CD14-positive monocyte (primary cell): ENCODE results near the gene GTPBP6. TPM values are rescaled to one million over a fixed set of nuclear protein-coding genes. Genes with fewer than 3 reads are reported as not detected.
"Not testable (repeated sequence)": the region's sequence is repeated elsewhere in the genome, so short reads cannot be mapped to it uniquely, and the experiment has no call there.

Experiments used
- DNase-seq, 3 donors: peaks; one replicate each; pipeline ENCODE4 v3.0.0-alpha.2; 2011 to 2022
- H2AFZ ChIP-seq: 2 replicates; pipeline ENCODE4 v1.6.0; 2012; ENCODE audit warnings: mild to moderate bottlenecking, low read depth, low read length, inconsistent platforms; ENCODE audit not compliant: insufficient read depth, poor library complexity, severe bottlenecking
- H3K27ac ChIP-seq, 2 donors: 1 replicate in 1 of 2; 2 replicates in 1 of 2; pipeline ENCODE4 v1.5.1; 2012 to 2013; ENCODE audit warnings: low read length in 2 of 2, control low read depth in 1 of 2, inconsistent platforms in 1 of 2, low read depth in 1 of 2, mild to moderate bottlenecking in 1 of 2
- H3K27me3 ChIP-seq, 2 donors: one replicate each; pipeline versions ENCODE4 v1.6.0 to v1.6.1; 2011 to 2013; ENCODE audit warnings: low read length in 2 of 2; ENCODE audit not compliant: control insufficient read depth in 2 of 2, insufficient read depth in 2 of 2
- H3K36me3 ChIP-seq, 2 donors: replicated peaks in 1 of 2; 1 replicate in 1 of 2; 2 replicates in 1 of 2; pipeline versions ENCODE4 v1.5.1 to v1.6.1; 2012 to 2013; ENCODE audit warnings: low read length in 2 of 2, control low read depth in 1 of 2, inconsistent platforms in 1 of 2, mild to moderate bottlenecking in 1 of 2; ENCODE audit not compliant: insufficient read depth in 2 of 2, control insufficient read depth in 1 of 2
- H3K4me1 ChIP-seq, 2 donors: 1 replicate in 1 of 2; 2 replicates in 1 of 2; pipeline versions ENCODE4 v1.5.1 to v1.6.1; 2012 to 2013; ENCODE audit warnings: low read length in 2 of 2, control low read depth in 1 of 2, inconsistent platforms in 1 of 2, mild to moderate bottlenecking in 1 of 2, moderate library complexity in 1 of 2; ENCODE audit not compliant: insufficient read depth in 2 of 2, control insufficient read depth in 1 of 2
- H3K4me2 ChIP-seq: replicated peaks from 2 replicates; pipeline ENCODE3; 2012; ENCODE audit warnings: low read length, moderate library complexity, mild to moderate bottlenecking; ENCODE audit not compliant: poor library complexity, severe bottlenecking; ENCODE audit errors: extremely low read depth
- H3K4me3 ChIP-seq, 3 experiments: fragments of 200-600 bp in 1 of 3; sonication (generic) in 1 of 3; replicated peaks in 1 of 3; 1 replicate in 2 of 3; 2 replicates in 1 of 3; pipeline ENCODE4 v1.5.1; 2011 to 2013; ENCODE audit warnings: low read length in 3 of 3, mild to moderate bottlenecking in 3 of 3, control low read depth in 2 of 3, low read depth in 2 of 3, inconsistent platforms in 1 of 3, moderate library complexity in 1 of 3
- H3K79me2 ChIP-seq: 2 replicates; pipeline ENCODE4 v1.6.0; 2012; ENCODE audit warnings: mild to moderate bottlenecking, control low read depth, inconsistent platforms, low read length, moderate library complexity; ENCODE audit not compliant: insufficient read depth
- H3K9ac ChIP-seq: 2 replicates; pipeline ENCODE4 v1.6.0; 2017; ENCODE audit warnings: low read length, mild to moderate bottlenecking; ENCODE audit not compliant: insufficient read depth, poor library complexity, severe bottlenecking
- H3K9me3 ChIP-seq, 2 donors: replicated peaks in 1 of 2; 1 replicate in 1 of 2; 2 replicates in 1 of 2; pipeline versions ENCODE4 v1.5.1 to v1.6.1; 2012 to 2013; ENCODE audit warnings: low read length in 2 of 2, control low read depth in 1 of 2; ENCODE audit not compliant: control insufficient read depth in 1 of 2, insufficient read depth in 1 of 2
- H4K20me1 ChIP-seq: 2 replicates; pipeline ENCODE4 v1.6.0; 2012; ENCODE audit warnings: mild to moderate bottlenecking, low read length, control low read depth, moderate library complexity; ENCODE audit not compliant: insufficient read depth
- H3K27ac Mint-ChIP-seq, 7 donors: one replicate each; pipeline ENCODE4 v1.8.0; 2020; ENCODE audit warnings: mild to moderate bottlenecking in 7 of 7, mixed read lengths in 7 of 7, moderate library complexity in 6 of 7, inconsistent platforms in 2 of 7
- H3K27me3 Mint-ChIP-seq, 3 donors: one replicate each; pipeline ENCODE4 v1.8.0; 2021 to 2022; ENCODE audit warnings: low read depth in 3 of 3, mild to moderate bottlenecking in 3 of 3, mixed read lengths in 3 of 3, moderate library complexity in 3 of 3, inconsistent platforms in 1 of 3
- H3K36me3 Mint-ChIP-seq, 2 donors: one replicate each; pipeline ENCODE4 v1.8.0; 2020; ENCODE audit warnings: mixed read lengths in 2 of 2, inconsistent platforms in 1 of 2, mild to moderate bottlenecking in 1 of 2
- H3K4me1 Mint-ChIP-seq: one replicate; pipeline ENCODE4 v1.8.0; 2020; ENCODE audit warnings: mild to moderate bottlenecking, mixed read lengths
- H3K4me3 Mint-ChIP-seq, 2 donors: one replicate each; pipeline ENCODE4 v1.8.0; 2020; ENCODE audit warnings: mild to moderate bottlenecking in 2 of 2, mixed read lengths in 2 of 2, moderate library complexity in 1 of 2
- H3K9me3 Mint-ChIP-seq, 7 donors: one replicate each; pipeline ENCODE4 v1.8.0; 2020 to 2022; ENCODE audit warnings: mixed read lengths in 7 of 7, mild to moderate bottlenecking in 6 of 7, moderate library complexity in 6 of 7, inconsistent platforms in 2 of 7
- CTCF ChIP-seq: fragments of 200-600 bp; IDR thresholded peaks from one replicate; pipeline ENCODE4 v1.8.0; 2022; ENCODE audit warnings: antibody characterized with exemption, mild to moderate bottlenecking
- WGBS: methylation state at CpG from one replicate; pipeline ENCODE4 v1.1.5; 2013; ENCODE audit warnings: missing lambda C conversion rate; ENCODE audit not compliant: insufficient coverage; 5-methylcytosine and 5-hydroxymethylcytosine counted together
- intact Hi-C, 2 donors: fragments of 100-400 bp; cut with micrococcal nuclease; formaldehyde crosslinking; loops; one replicate each; pipeline versions ENCODE4 v1.15.0 to v1.15.1; 2023
- polyA plus RNA-seq, 3 donors: library from polyadenylated mRNA; depleted of rRNA in 1 of 3; unstranded in 2 of 3; stranded (reverse) in 1 of 3; fragments of 300-500 nt in 2 of 3; fragments of >200 nt in 1 of 3; fragmentation: Illumina TruSeq in 2 of 3; gene quantifications; 1 replicate in 2 of 3; 2 replicates in 1 of 3; pipeline ENCODE4 v1.2.3, GENCODE V29; 2012 to 2021

Gene GTPBP6
- polyA plus RNA-seq, 3 donors: 17.2 to 39.3 (median 27.0) TPM

GRCh38 chrX:265502-265901 lies 53.1 kb downstream of the GTPBP6 start:
- Histone ChIP-seq H3K9me3 (peaks cover 0 to 15% of the 10 kb centered on the region in 2 donors), H3K9ac (no peak overlapping the region), H3K4me2 (no peak overlapping the region), H3K79me2 (no peaks in the 10 kb centered on the region), H3K4me3 (no peak overlapping the region), H3K4me1 (no peaks in the 10 kb centered on the region), H3K36me3 (no peaks in the 10 kb centered on the region), H4K20me1 (no peaks in the 10 kb centered on the region), H3K27ac (no peak overlapping the region), H2AFZ (no peak overlapping the region), H3K27me3 (no peaks in the 10 kb centered on the region)
- H3K4me3 Mint-ChIP-seq: no peak overlapping the region
- peak in 1 of 3 donors; percentile 0 for DNase-seq
- peaks cover 0 to 3% (median 0%) of the 10 kb centered on the region in 7 donors for H3K9me3 Mint-ChIP-seq
- peak overlapping the region in 1 of 7 donors; percentile 69 for H3K27ac Mint-ChIP-seq
- no peaks in the 10 kb centered on the region for H3K36me3 Mint-ChIP-seq
- 72% methylated on average over 3 of the region's 8 CpGs for WGBS
- H3K27me3 Mint-ChIP-seq: peaks cover 0 to 3% (median 0%) of the 10 kb centered on the region in 3 donors
- TF ChIP-seq CTCF: no peak
- intact Hi-C loops: no loop called here
- no peaks in the 10 kb centered on the region for H3K4me1 Mint-ChIP-seq

GRCh38 chrX:264634-265455 lies 53.8 kb downstream of the GTPBP6 start:
- Histone ChIP-seq H3K4me2 (no peak overlapping the region), H4K20me1 (no peaks in the 10 kb centered on the region), H3K9me3 (peaks cover 0 to 11% of the 10 kb centered on the region in 2 donors), H3K36me3 (no peaks in the 10 kb centered on the region), H3K27me3 (no peaks in the 10 kb centered on the region), H3K79me2 (no peaks in the 10 kb centered on the region), H3K4me1 (no peaks in the 10 kb centered on the region), H3K27ac (no peak overlapping the region), H2AFZ (no peak overlapping the region), H3K9ac (no peak overlapping the region), H3K4me3 (no peak overlapping the region)
- WGBS: 87% methylated on average over 13 of the region's 16 CpGs
- peak in 1 of 3 donors; percentile 0 for DNase-seq
- Mint-ChIP-seq H3K4me1 (no peaks in the 10 kb centered on the region), H3K36me3 (no peaks in the 10 kb centered on the region), H3K27me3 (peaks cover 0 to 3% (median 1%) of the 10 kb centered on the region in 3 donors), H3K4me3 (no peak overlapping the region), H3K27ac (no peak overlapping the region), H3K9me3 (peaks cover 0 to 3% (median 0%) of the 10 kb centered on the region in 7 donors)
- no peak for TF ChIP-seq CTCF
- intact Hi-C loops: no loop called here

GRCh38 chrX:264006-264405 lies 54.6 kb downstream of the GTPBP6 start:
- H3K27me3 Mint-ChIP-seq, H3K4me3 ChIP-seq, H4K20me1 ChIP-seq, H3K27me3 ChIP-seq, H3K9me3 ChIP-seq, H3K9me3 Mint-ChIP-seq, H3K9ac ChIP-seq, H2AFZ ChIP-seq, H3K4me1 Mint-ChIP-seq, intact Hi-C loops, H3K79me2 ChIP-seq, H3K27ac ChIP-seq, H3K36me3 ChIP-seq, H3K4me2 ChIP-seq, H3K36me3 Mint-ChIP-seq, H3K4me1 ChIP-seq, H3K4me3 Mint-ChIP-seq: not testable (repeated sequence)
- 94% methylated on average over 16 of the region's 16 CpGs for WGBS
- DNase-seq: peak in 1 of 3 donors; percentile 0
- H3K27ac Mint-ChIP-seq: peak overlapping the region in 1 of 7 donors; percentile 41
